Stimulated activated CD4-positive, alpha-beta T cell treated with anti-CD3 and anti-CD28 coated beads, Interleukin-4, amount 100 ng/mL, for 48 hours (primary cell): Measurements from ENCODE around the gene THOC3.
"Not testable (repeated sequence)": the region's sequence is repeated elsewhere in the genome, so short reads cannot be mapped to it uniquely, and the experiment has no call there.

Experiments used
- DNase-seq, 2 donors: peaks; one replicate each; pipeline ENCODE4 v3.0.0-alpha.2; 2020; ENCODE audit warnings: low read depth in 2 of 2

THOC3 gene

GRCh38 chr5:175940632-175941031 lies 27.5 kb downstream of the THOC3 start:
- DNase-seq: not testable (repeated sequence)

- DNase-seq: not testable (repeated sequence)
These were observed 29.6 kb downstream of the THOC3 start for GRCh38 chr5:175938489-175938888.

GRCh38 chr5:175928752-175929151 lies 39.4 kb downstream of the THOC3 start:
- not testable (repeated sequence) for DNase-seq

GRCh38 chr5:175925106-175925505 lies 43.0 kb downstream of the THOC3 start:
- not testable (repeated sequence) for DNase-seq

- DNase-seq: no peak
These were observed 45.8 kb downstream of the THOC3 start for GRCh38 chr5:175922192-175922885.

GRCh38 chr5:175921061-175921730 lies 46.9 kb downstream of the THOC3 start:
- no peak for DNase-seq

GRCh38 chr5:175920231-175920811 lies 47.8 kb downstream of the THOC3 start:
- no peak for DNase-seq

- not testable (repeated sequence) for DNase-seq
These were observed 52.8 kb downstream of the THOC3 start for GRCh38 chr5:175915066-175916037.

GRCh38 chr5:175913835-175914672 lies 54.1 kb downstream of the THOC3 start:
- not testable (repeated sequence) for DNase-seq

GRCh38 chr5:175910072-175910471 lies 58.0 kb downstream of the THOC3 start:
- not testable (repeated sequence) for DNase-seq
